ENCODE measurements around the gene GNAQ. TPM values are rescaled to one million over a fixed set of nuclear protein-coding genes. Genes with fewer than 3 reads are reported as not detected.
"Not testable (repeated sequence)": the region's sequence is repeated elsewhere in the genome, so short reads cannot be mapped to it uniquely, and the experiment has no call there.

GNAQ gene
- polyA plus RNA-seq, 1 experiment: 71.4 TPM

DNA sequence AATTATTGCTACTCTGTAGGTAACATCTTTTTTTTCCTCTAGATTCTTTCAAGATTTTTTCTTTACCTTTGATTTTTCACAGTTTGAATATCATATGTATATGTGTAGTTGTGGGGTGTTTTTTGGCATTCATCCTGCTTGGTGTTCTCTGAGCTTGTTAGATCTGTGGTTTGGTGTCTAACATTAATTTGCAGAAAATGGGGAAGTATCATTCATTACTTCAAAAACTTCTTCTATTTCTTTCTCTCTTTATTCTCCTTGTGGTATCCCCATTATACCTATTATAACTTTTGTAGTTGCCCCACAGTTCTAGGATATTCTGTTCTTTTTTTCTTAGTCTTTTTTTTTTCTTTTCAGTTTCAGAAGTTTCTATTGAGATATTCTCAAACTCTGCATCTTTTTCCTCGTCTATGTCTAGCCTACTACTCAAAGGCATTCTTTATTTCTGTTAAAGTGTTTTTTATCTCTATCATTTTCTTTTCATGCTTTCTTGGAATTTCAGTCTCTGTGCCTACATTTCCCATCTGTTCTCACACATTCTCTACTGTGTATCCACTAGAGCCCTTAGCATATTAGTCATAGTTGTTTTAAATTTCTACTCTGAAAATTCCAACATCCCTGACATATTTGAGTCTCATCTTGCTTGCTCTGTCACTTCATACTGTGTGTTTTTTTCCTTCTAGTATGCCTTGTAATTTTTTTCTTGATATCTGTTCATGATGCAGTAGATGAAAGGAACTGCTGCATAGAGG is 323.4 kb downstream of the GNAQ start:
- H3K4me3 ChIP-seq (ENCODE audit: low read depth, low read length): no peak overlapping the region
- TF ChIP-seq, protein P1, sequence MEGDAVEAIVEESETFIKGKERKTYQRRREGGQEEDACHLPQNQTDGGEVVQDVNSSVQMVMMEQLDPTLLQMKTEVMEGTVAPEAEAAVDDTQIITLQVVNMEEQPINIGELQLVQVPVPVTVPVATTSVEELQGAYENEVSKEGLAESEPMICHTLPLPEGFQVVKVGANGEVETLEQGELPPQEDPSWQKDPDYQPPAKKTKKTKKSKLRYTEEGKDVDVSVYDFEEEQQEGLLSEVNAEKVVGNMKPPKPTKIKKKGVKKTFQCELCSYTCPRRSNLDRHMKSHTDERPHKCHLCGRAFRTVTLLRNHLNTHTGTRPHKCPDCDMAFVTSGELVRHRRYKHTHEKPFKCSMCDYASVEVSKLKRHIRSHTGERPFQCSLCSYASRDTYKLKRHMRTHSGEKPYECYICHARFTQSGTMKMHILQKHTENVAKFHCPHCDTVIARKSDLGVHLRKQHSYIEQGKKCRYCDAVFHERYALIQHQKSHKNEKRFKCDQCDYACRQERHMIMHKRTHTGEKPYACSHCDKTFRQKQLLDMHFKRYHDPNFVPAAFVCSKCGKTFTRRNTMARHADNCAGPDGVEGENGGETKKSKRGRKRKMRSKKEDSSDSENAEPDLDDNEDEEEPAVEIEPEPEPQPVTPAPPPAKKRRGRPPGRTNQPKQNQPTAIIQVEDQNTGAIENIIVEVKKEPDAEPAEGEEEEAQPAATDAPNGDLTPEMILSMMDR (IDR thresholded peaks at IDR 0.05; ENCODE audit: low read depth, low read length): no peak
- DNase-seq (ENCODE audit: low read depth, low spot score): peak; percentile 21
- POLR2A ChIA-PET: interaction anchor here (0.7 kb wide), 1 partner anchor 528 kb away, joined by 4 read pairs; no protein-coding TSS in a partner anchor
- H3K27me3 ChIP-seq (ENCODE audit: control insufficient read depth, insufficient read depth, low read length): no peaks in the 10 kb centered on the region
- H3K9me3 ChIP-seq (ENCODE audit: control insufficient read depth, insufficient read depth, low read length): peaks cover 8% of the 10 kb centered on the region
- CTCF ChIA-PET: no interaction called here
- no peak overlapping the region for H3K27ac ChIP-seq (ENCODE audit: low read depth, low read length)

DNA sequence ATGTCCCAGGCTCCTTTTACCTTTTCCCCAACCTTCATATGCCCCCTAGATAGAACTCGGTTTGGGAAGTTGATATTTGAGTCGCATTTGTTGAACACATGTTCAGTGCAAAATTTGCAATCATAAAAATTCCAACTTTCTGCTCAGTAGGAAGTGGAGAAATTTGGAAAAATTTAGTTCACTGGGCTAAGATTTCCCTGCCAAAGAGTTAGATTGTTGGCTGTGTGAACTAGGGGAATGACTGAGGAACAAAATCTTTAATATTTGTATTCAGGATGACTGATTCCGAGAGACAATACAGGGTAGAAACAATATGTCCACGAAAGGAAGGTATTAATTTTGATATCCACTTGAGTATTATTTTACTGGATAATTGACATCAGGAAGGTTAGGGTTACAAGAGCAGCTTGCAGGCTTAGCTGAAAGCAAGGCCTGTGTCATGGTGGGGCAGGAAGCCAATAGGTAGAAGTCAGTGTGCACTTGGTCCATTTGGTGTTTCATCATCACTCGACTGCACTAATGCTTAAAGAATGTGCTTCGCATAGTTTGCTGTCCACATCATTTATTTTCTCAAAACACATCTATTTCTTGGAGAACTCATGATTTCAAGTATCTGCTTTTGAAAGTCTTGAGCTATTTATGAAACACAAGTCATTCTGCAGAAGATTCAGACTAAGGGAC is 324.1 kb downstream of the GNAQ start:
- no peak overlapping the region for H3K27ac ChIP-seq (ENCODE audit: low read depth, low read length)
- DNase-seq (ENCODE audit: low read depth, low spot score): peak; percentile 95
- POLR2A ChIA-PET: interaction anchor here (0.6 to 0.7 kb wide), 2 partner anchors 10 to 529 kb away, joined by 4 read pairs; no protein-coding TSS in a partner anchor
- TF ChIP-seq, protein P1 (IDR thresholded peaks at IDR 0.05; ENCODE audit: low read depth, low read length): no peak
- H3K9me3 ChIP-seq (ENCODE audit: control insufficient read depth, insufficient read depth, low read length): peaks cover 10% of the 10 kb centered on the region
- CTCF ChIA-PET: no interaction called here
- no peaks in the 10 kb centered on the region for H3K27me3 ChIP-seq (ENCODE audit: control insufficient read depth, insufficient read depth, low read length)
- no peak overlapping the region for H3K4me3 ChIP-seq (ENCODE audit: low read depth, low read length)

DNA sequence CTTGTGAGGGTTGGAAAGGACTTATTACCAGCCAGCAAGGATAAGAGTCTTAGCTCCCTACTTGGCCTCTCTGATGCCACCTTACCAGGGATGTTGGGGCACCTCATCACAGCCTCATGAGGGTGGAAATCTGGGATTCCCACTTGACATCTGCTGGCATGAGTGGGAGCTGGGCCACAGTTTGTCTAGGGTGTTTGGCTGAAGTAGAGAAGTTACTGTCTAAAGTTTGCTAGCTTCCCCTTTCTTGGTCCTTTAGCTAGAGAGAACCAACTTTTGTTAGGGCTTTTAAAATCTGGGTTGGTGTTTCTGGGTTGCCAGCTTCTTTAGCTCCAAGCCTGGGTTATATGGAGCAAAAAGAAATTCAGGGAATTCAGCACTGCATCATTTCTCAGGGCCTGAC is 326.0 kb downstream of the GNAQ start:
- ChIA-PET CTCF (interaction anchor here (1.3 to 1.4 kb wide), 2 partner anchors 248 to 330 kb away, joined by 3 to 5 read pairs; no protein-coding TSS in a partner anchor), POLR2A (no interaction called here)
- TF ChIP-seq, protein P1 (IDR thresholded peaks at IDR 0.05; ENCODE audit: low read depth, low read length): no peak
- DNase-seq (ENCODE audit: low read depth, low spot score): no peak
- H3K9me3 ChIP-seq (ENCODE audit: control insufficient read depth, insufficient read depth, low read length): peaks cover 10% of the 10 kb centered on the region
- no peak overlapping the region for H3K27ac ChIP-seq (ENCODE audit: low read depth, low read length)
- H3K4me3 ChIP-seq (ENCODE audit: low read depth, low read length): no peak overlapping the region
- no peaks in the 10 kb centered on the region for H3K27me3 ChIP-seq (ENCODE audit: control insufficient read depth, insufficient read depth, low read length)

DNA sequence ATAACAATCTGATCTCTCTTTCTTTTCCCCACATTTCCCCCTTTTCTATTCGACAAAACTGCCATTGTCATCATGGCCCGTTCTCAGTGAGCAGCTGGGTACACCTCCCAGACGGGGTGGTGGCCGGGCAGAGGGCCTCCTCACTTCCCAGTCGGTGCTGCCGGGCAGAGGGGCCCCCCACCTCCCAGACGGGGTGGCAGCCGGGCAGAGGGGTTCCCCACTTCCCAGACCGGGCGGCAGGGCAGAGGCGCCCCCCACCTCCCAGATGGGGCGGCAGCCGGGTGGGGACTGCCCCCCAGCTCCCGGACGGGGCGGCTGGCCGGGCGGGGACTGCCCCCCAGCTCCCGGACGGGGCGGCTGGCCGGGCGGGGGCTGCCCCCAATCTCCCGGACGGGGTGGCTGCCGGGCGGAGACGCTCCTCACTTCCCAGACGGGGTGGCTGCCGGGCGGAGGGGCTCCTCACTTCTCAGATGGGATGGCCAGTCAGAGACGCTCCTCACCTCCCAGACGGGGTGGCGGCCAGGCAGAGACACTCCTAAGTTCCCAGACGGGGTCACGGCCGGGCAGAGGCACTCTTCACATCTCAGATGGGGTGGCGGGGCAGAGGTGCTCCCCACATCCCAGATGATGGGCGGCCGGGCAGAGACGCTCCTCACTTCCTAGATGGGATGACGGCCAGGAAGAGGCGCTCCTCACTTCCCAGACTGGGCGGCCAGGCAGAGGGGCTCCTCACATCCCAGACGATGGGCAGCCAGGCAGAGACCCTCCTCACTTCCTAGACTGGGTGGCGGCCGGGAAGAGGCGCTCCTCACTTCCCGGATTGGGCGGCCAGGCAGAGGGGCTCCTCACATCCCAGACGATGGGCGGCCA is 328.9 kb downstream of the GNAQ start:
- H3K4me3 ChIP-seq (ENCODE audit: low read depth, low read length); CTCF ChIA-PET; H3K9me3 ChIP-seq (ENCODE audit: control insufficient read depth, insufficient read depth, low read length); H3K27ac ChIP-seq (ENCODE audit: low read depth, low read length); H3K27me3 ChIP-seq (ENCODE audit: control insufficient read depth, insufficient read depth, low read length); DNase-seq (ENCODE audit: low read depth, low spot score); POLR2A ChIA-PET: not testable (repeated sequence)

DNA sequence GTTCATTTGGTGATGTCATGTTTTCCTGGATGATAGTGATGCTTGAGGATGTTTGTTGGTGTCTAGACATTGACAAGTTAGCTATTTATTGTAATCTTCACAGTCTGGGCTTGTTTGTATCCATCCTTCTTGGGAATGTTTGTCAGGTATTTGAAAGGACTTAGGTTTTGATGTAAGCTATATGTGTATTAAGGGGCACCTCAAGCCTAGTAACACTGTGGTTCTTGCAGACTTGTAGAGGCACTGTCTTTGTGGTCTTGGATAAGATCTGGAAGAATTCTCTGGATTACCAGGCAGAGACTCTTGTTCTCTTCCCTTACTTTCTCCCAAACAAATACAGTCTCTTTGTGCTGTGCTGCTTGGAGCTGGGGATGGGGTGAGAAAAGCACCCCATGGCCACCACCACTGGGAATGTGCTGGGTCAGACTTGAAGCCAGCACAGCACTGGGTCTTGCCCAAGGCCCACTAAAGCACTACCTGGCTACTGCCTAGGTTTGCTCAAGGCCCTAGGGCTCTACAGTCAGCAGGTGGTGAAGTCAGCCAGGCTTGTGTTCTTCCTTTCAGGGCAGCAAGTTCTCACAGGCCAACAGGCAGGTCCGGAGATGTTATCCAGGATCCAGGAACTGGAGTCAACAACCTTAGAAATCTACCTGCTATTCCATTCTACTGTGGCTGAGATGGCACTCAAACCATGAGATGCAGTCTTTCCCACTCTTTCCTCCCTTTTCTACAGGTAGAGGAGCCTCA is 334.2 kb downstream of the GNAQ start:
- DNase-seq (ENCODE audit: low read depth, low spot score): no peak
- ChIA-PET POLR2A (no interaction called here), CTCF (no interaction called here)
- Histone ChIP-seq H3K27me3 (ENCODE audit: control insufficient read depth, insufficient read depth, low read length) (no peaks in the 10 kb centered on the region), H3K9me3 (ENCODE audit: control insufficient read depth, insufficient read depth, low read length) (no peaks in the 10 kb centered on the region), H3K4me3 (ENCODE audit: low read depth, low read length) (no peak overlapping the region), H3K27ac (ENCODE audit: low read depth, low read length) (no peak overlapping the region)
- TF ChIP-seq, protein P1 (IDR thresholded peaks at IDR 0.05; ENCODE audit: low read depth, low read length): no peak

DNA sequence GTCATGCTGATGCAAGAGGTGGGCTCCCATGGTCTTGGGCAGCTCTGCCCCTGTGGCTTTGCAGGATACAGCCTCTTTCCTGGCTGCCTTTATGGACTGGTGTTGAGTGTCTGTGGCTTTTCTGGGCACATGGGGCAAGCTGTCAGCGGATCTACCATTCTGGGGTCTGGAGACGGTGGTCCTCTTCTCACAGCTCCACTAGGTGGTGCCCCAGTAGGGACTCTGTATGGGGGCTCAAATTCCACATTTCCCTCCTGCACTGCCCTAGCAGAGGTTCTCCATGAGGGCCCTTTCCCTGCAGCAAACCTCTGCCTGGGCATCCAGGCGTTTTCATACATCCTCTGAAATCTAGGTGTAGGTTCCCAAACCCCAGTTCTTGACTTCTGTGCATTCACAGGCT is 340.9 kb downstream of the GNAQ start:
- H3K9me3 ChIP-seq (ENCODE audit: control insufficient read depth, insufficient read depth, low read length); H3K27ac ChIP-seq (ENCODE audit: low read depth, low read length); H3K4me3 ChIP-seq (ENCODE audit: low read depth, low read length); POLR2A ChIA-PET; H3K27me3 ChIP-seq (ENCODE audit: control insufficient read depth, insufficient read depth, low read length); DNase-seq (ENCODE audit: low read depth, low spot score); CTCF ChIA-PET: not testable (repeated sequence)

DNA sequence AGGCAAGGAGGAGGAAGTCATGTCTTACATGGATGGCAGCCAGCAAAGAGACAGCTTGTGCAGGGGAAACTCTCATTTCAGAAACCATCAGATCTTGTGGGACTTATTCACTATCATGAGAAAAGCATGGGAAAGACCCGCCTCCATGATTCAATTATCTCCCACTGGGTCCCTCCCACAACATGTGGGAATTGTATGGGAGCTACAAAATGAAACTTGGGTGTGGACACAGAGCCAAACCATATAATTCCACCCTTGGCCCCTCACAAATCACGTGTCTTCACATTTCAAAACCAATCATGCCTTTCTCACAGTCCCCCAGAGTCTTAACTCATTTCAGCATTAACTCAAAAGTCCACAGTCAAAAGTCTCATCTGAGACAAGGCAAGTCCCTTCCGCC is 341.5 kb downstream of the GNAQ start:
- CTCF ChIA-PET: not testable (repeated sequence)

More for the DNA sequence above, 341.5 kb downstream of the GNAQ start:
- POLR2A ChIA-PET: interaction anchor here (0.6 kb wide), 1 partner anchor 29 kb away, joined by 4 read pairs; no protein-coding TSS in a partner anchor
- H3K27ac ChIP-seq (ENCODE audit: low read depth, low read length); H3K4me3 ChIP-seq (ENCODE audit: low read depth, low read length); H3K27me3 ChIP-seq (ENCODE audit: control insufficient read depth, insufficient read depth, low read length); H3K9me3 ChIP-seq (ENCODE audit: control insufficient read depth, insufficient read depth, low read length); DNase-seq (ENCODE audit: low read depth, low spot score): not testable (repeated sequence)
